HL-60 (cell line): ENCODE data around the gene A2ML1.
A peak's percentile ranks its signal among the peaks of the same experiment; 100 is the strongest.

Source experiments
- DNase-seq, 2 experiments: peaks; one replicate each; pipeline ENCODE4 v3.0.0-alpha.2; 2010 to 2020; ENCODE audit warnings: low read depth in 1 of 2, low spot score in 1 of 2
- H3K27ac ChIP-seq: fragments of 250-450 bp; sonication (Bioruptor Pico); replicated peaks from 2 replicates; pipeline ENCODE4 v1.5.1; 2020; ENCODE audit warnings: mild to moderate bottlenecking, moderate library complexity
- H3K27me3 ChIP-seq: fragments of 250-450 bp; sonication (Bioruptor Pico); 2 replicates; pipeline ENCODE4 v1.5.1; 2021; ENCODE audit warnings: mild to moderate bottlenecking, moderate library complexity; ENCODE audit not compliant: insufficient read depth, poor library complexity, severe bottlenecking
- H3K4me3 ChIP-seq: replicated peaks from 2 replicates; pipeline ENCODE4 v1.5.1; 2011; ENCODE audit warnings: mild to moderate bottlenecking, control low read depth, low read length; ENCODE audit not compliant: insufficient read depth
- GABPA ChIP-seq: IDR thresholded peaks from 2 replicates; pipeline ENCODE4 v1.6.1; 2012; ENCODE audit warnings: low read depth
- POLR2AphosphoS5 ChIP-seq: IDR thresholded peaks from 2 replicates; pipeline ENCODE4 v1.6.1; 2012; ENCODE audit warnings: low read depth
- SPI1 ChIP-seq: IDR thresholded peaks from 2 replicates; pipeline ENCODE4 v1.6.1; 2012; ENCODE audit warnings: low read depth, mild to moderate bottlenecking, borderline replicate concordance
- TF ChIP-seq, protein P1 (sequence below): IDR thresholded peaks from 2 replicates; pipeline ENCODE4 v1.6.1; 2012; ENCODE audit warnings: low read depth; ENCODE audit not compliant: insufficient replicate concordance
- TF ChIP-seq, protein P2 (sequence below): IDR thresholded peaks from one replicate; pipeline ENCODE4 v1.5.1; 2011; ENCODE audit warnings: low read length, control low read depth, inconsistent platforms; ENCODE audit not compliant: insufficient read depth

A2ML1 gene

DNA sequence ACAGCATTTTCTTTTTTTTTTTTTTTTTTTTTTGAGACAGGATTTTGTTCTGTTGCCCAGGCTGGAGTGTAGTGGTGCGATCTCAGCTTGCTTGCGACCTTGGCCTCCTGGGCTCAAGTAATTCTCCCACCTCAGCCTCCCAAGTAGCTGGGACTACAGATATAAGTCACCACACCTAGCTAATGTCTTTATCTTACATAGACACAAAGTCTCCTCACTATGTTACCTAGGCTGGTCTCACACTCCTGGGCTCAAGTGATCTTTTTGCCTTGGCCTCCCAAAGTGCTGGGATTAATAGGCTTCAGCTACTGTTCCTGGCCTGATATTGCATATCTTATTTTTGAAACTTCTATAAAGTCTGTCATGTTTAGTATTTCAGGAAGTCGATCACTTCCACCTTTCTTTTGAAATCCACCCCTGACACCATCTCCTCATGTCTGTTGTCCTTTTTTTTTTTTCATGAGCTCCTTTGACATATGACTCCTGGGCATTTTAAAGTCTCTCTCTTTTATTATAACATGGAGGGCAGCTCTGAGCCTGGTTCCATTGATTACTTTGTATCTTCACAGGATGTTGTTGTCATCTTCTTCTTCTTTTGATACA lies 5.9 kb upstream of the A2ML1 start:
- Histone ChIP-seq H3K27ac (no peak overlapping the region), H3K27me3 (no peaks in the 10 kb centered on the region), H3K4me3 (no peak overlapping the region)
- peak; percentile 61; the same call in 1 of the 2 replicates for TF ChIP-seq SPI1
- TF ChIP-seq, protein P1, sequence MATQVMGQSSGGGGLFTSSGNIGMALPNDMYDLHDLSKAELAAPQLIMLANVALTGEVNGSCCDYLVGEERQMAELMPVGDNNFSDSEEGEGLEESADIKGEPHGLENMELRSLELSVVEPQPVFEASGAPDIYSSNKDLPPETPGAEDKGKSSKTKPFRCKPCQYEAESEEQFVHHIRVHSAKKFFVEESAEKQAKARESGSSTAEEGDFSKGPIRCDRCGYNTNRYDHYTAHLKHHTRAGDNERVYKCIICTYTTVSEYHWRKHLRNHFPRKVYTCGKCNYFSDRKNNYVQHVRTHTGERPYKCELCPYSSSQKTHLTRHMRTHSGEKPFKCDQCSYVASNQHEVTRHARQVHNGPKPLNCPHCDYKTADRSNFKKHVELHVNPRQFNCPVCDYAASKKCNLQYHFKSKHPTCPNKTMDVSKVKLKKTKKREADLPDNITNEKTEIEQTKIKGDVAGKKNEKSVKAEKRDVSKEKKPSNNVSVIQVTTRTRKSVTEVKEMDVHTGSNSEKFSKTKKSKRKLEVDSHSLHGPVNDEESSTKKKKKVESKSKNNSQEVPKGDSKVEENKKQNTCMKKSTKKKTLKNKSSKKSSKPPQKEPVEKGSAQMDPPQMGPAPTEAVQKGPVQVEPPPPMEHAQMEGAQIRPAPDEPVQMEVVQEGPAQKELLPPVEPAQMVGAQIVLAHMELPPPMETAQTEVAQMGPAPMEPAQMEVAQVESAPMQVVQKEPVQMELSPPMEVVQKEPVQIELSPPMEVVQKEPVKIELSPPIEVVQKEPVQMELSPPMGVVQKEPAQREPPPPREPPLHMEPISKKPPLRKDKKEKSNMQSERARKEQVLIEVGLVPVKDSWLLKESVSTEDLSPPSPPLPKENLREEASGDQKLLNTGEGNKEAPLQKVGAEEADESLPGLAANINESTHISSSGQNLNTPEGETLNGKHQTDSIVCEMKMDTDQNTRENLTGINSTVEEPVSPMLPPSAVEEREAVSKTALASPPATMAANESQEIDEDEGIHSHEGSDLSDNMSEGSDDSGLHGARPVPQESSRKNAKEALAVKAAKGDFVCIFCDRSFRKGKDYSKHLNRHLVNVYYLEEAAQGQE, result no peak
- TF ChIP-seq, protein P2, sequence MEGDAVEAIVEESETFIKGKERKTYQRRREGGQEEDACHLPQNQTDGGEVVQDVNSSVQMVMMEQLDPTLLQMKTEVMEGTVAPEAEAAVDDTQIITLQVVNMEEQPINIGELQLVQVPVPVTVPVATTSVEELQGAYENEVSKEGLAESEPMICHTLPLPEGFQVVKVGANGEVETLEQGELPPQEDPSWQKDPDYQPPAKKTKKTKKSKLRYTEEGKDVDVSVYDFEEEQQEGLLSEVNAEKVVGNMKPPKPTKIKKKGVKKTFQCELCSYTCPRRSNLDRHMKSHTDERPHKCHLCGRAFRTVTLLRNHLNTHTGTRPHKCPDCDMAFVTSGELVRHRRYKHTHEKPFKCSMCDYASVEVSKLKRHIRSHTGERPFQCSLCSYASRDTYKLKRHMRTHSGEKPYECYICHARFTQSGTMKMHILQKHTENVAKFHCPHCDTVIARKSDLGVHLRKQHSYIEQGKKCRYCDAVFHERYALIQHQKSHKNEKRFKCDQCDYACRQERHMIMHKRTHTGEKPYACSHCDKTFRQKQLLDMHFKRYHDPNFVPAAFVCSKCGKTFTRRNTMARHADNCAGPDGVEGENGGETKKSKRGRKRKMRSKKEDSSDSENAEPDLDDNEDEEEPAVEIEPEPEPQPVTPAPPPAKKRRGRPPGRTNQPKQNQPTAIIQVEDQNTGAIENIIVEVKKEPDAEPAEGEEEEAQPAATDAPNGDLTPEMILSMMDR, result no peak
- no peak for TF ChIP-seq GABPA
- no peak for TF ChIP-seq POLR2AphosphoS5
- DNase-seq, result peak in 1 of 2 experiments; percentile 18

DNA sequence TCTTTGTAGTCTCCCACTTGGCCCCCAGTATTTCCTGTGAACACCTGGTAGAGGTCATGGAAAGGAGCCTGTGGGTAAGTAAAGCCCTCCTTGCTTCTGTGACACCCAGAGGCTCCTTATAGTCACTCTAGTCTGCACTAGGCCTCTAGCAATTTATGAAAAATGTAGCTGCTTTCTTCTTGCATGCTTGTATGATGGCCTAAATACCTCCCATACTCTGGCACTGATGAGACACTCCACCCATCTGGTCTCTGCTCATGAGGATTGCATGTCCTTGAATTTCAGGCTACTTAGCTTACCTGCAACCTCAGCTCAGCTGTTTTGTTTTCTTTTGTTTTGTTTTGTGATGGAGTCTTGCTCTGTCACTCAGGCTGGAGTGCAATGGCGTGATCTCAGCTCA lies 4.6 kb upstream of the A2ML1 start:
- TF ChIP-seq GABPA (no peak), POLR2AphosphoS5 (no peak), SPI1 (no peak)
- TF ChIP-seq, protein P1, result no peak
- TF ChIP-seq, protein P2, result no peak
- DNase-seq, result no peak
- H3K27ac ChIP-seq, result no peak overlapping the region
- H3K27me3 ChIP-seq, result no peaks in the 10 kb centered on the region
- no peak overlapping the region for H3K4me3 ChIP-seq

DNA sequence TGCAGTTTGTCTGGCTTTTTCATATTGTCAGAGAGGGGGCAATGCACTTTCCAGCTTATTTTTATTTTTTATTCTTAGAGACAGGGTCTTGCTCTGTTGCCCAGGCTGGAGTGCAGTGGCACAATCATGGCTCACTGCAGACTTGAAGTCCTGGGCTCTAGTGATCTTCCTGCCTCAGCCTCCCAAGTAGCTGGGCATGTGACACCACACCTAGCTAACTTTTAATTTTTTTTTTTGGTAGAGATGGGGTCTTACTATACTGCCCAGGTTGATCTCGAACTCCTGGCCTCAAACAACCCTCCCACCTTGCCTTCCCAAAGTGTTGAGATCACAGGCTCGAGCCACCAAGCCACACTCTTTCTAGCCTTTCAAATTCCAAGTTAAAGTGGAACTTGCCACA lies 3.9 kb upstream of the A2ML1 start:
- no peaks in the 10 kb centered on the region for H3K27me3 ChIP-seq
- no peak overlapping the region for H3K4me3 ChIP-seq
- DNase-seq, result no peak
- H3K27ac ChIP-seq, result no peak overlapping the region
- TF ChIP-seq, protein P2, result no peak
- TF ChIP-seq POLR2AphosphoS5, result no peak
- no peak for TF ChIP-seq SPI1
- TF ChIP-seq, protein P1, result no peak
- no peak for TF ChIP-seq GABPA
